IPS-18c (cell line): Measurements from ENCODE around the gene DLGAP4.
"Not testable (repeated sequence)": the region's sequence is repeated elsewhere in the genome, so short reads cannot be mapped to it uniquely, and the experiment has no call there.

Experiments used
- H3K4me3 ChIP-seq: 2 replicates; pipeline ENCODE4 v1.7.0; 2013; ENCODE audit warnings: low read depth, mild to moderate bottlenecking, low read length, moderate library complexity; ENCODE audit not compliant: insufficient read depth
- H3K9me3 ChIP-seq: one replicate; pipeline ENCODE4 v1.6.1; 2013; ENCODE audit warnings: mild to moderate bottlenecking, low read length, moderate library complexity; ENCODE audit not compliant: control insufficient read depth, insufficient read depth

The DLGAP4 gene

GRCh38 chr20:36501367-36502006 lies 195.3 kb downstream of the DLGAP4 start:
- Histone ChIP-seq H3K9me3 (no peaks in the 10 kb centered on the region), H3K4me3 (no peak overlapping the region)

- H3K9me3 ChIP-seq, result no peaks in the 10 kb centered on the region
- H3K4me3 ChIP-seq, result no peak overlapping the region
These were observed 198.2 kb downstream of the DLGAP4 start for GRCh38 chr20:36504295-36504694.

- Histone ChIP-seq H3K4me3 (no peak overlapping the region), H3K9me3 (no peaks in the 10 kb centered on the region)
These were observed 200.1 kb downstream of the DLGAP4 start for GRCh38 chr20:36506253-36506652.

- no peak overlapping the region for H3K4me3 ChIP-seq
- H3K9me3 ChIP-seq, result no peaks in the 10 kb centered on the region
These were observed 201.6 kb downstream of the DLGAP4 start for GRCh38 chr20:36507746-36508145.

- Histone ChIP-seq H3K4me3 (no peak overlapping the region), H3K9me3 (no peaks in the 10 kb centered on the region)
These were observed 213.0 kb downstream of the DLGAP4 start for GRCh38 chr20:36519012-36519719.

GRCh38 chr20:36519944-36520343 lies 213.8 kb downstream of the DLGAP4 start:
- Histone ChIP-seq H3K9me3 (no peaks in the 10 kb centered on the region), H3K4me3 (no peak overlapping the region)

GRCh38 chr20:36521526-36521925 lies 215.4 kb downstream of the DLGAP4 start:
- no peak overlapping the region for H3K4me3 ChIP-seq
- no peaks in the 10 kb centered on the region for H3K9me3 ChIP-seq

GRCh38 chr20:36522412-36522811 lies 216.3 kb downstream of the DLGAP4 start:
- not testable (repeated sequence) for H3K9me3 ChIP-seq, H3K4me3 ChIP-seq

- no peaks in the 10 kb centered on the region for H3K9me3 ChIP-seq
- no peak overlapping the region for H3K4me3 ChIP-seq
These were observed 217.2 kb downstream of the DLGAP4 start for GRCh38 chr20:36523341-36523740.

- H3K9me3 ChIP-seq, result no peaks in the 10 kb centered on the region
- H3K4me3 ChIP-seq, result no peak overlapping the region
These were observed 219.7 kb downstream of the DLGAP4 start for GRCh38 chr20:36525620-36526365.

- Histone ChIP-seq H3K9me3 (no peaks in the 10 kb centered on the region), H3K4me3 (no peak overlapping the region)
These were observed 220.4 kb downstream of the DLGAP4 start for GRCh38 chr20:36526521-36527011.

- no peaks in the 10 kb centered on the region for H3K9me3 ChIP-seq
- H3K4me3 ChIP-seq, result no peak overlapping the region
These were observed 221.4 kb downstream of the DLGAP4 start for GRCh38 chr20:36527331-36528125.

GRCh38 chr20:36528176-36528874 lies 222.2 kb downstream of the DLGAP4 start:
- Histone ChIP-seq H3K9me3 (no peaks in the 10 kb centered on the region), H3K4me3 (no peak overlapping the region)

- H3K4me3 ChIP-seq, result no peak overlapping the region
- no peaks in the 10 kb centered on the region for H3K9me3 ChIP-seq
These were observed 222.8 kb downstream of the DLGAP4 start for GRCh38 chr20:36528875-36529417.

- Histone ChIP-seq H3K4me3 (no peak overlapping the region), H3K9me3 (no peaks in the 10 kb centered on the region)
These were observed 226.2 kb downstream of the DLGAP4 start for GRCh38 chr20:36532388-36532787.

- no peak overlapping the region for H3K4me3 ChIP-seq
- H3K9me3 ChIP-seq, result no peaks in the 10 kb centered on the region
These were observed 226.7 kb downstream of the DLGAP4 start for GRCh38 chr20:36532822-36533221.
